GM19468 (cell line): ENCODE results near the gene ALDH3B2.
"Not testable (repeated sequence)": the region's sequence is repeated elsewhere in the genome, so short reads cannot be mapped to it uniquely, and the experiment has no call there.

ENCODE experiments used
- ATAC-seq: cut with Tn5 transposase; IDR thresholded peaks from one replicate; pipeline ENCODE4 v1.9.1; 2021; ENCODE audit warnings: mild to moderate bottlenecking, moderate library complexity, moderate number of reproducible peaks; ENCODE audit not compliant: unreplicated experiment; ENCODE audit errors: extremely low read depth

ALDH3B2 gene

DNA sequence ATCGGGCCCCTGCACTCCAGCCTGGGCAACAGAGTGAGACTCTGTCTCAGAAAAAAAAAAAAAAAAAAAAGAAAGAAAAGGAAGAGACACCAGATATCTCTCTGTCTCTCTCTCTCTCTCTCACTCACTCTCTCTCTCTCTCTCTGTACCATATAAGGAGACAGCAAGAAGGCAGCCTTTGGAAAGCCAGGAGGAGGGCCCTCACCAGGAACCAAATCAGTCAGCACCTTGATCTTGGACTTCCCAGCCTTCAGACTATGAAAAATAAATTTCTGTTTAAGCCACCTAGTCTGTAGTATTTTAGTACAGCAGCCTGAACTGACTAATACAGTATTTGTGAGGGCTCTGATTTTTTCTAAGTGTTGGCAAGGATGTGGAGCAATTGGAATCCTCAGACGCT, 13.6 kb upstream of the ALDH3B2 start:
- ATAC-seq = no peak

DNA sequence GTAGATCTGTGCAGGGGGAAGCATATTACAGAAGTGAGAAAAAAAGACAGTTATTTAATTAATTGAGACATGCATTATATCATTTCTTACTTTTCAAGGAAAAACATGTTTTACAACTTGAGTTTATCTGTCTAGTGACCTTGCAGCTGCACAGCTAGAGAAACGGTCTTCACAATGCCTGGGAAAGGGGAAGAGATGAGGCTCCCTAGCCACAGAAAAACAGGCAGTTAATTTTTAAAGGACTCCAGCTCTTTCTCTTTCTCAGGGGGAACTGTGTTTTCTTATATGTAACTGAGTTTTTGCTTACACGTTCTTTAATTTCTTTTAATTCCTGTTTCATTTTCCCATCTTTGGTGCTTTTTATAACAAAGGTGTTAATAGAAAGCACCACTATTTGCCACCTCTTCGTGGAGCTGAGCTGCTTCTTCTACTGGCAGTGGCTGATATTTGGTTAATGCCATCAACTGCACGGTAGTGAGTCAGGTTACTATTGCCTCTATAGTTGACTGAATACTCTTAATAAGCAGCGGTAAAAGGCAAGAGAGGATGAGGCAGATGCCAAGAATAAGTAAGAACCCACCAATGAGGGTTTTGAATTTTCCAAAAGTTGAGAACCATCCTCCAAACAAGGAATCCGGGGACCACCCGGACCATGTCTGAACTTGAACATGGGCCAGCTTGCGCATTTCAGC, 11.4 kb upstream of the ALDH3B2 start:
- ATAC-seq = not testable (repeated sequence)

DNA sequence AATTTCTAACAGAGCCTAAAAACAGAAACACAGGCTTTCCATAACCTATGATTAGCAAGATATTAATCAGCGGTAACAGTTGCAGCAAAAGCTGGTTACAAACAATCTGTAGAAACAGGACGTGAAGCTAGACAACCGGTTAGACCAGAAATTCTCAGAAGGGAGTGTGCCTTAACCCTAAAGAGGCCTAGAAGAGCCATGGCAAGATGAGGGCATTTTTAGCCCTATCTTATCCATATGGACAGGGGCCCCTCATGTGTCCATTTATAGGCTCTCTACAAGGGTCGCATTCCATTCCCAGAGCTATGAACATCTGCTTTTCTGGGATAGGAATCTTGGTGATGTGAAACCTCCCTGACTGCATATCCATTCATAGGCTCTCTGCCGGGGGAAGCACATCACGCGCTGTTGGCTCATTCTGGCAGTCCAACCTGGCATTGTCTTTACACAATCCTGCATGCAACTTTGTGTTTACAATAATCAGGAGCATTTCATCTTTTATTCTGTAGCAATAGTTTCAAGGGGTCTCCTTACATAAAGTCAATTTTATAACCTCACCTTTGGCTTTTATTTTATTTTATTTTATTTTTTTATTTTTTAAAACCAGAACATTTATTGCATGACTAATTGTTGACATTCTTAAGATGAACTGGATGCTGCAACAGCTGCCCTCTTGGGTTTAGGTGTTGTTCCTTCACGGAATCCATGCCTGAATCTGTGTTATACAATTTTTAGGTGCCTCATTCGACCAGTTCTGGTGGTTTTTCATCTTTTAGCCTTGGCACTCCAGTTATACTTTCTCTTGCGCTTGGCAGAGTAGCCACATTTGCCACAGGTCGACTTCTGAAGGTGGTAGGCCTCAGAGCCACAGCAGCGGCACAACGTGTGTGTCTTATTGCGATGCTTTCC, 8.0 kb upstream of the ALDH3B2 start:
- not testable (repeated sequence) for ATAC-seq

DNA sequence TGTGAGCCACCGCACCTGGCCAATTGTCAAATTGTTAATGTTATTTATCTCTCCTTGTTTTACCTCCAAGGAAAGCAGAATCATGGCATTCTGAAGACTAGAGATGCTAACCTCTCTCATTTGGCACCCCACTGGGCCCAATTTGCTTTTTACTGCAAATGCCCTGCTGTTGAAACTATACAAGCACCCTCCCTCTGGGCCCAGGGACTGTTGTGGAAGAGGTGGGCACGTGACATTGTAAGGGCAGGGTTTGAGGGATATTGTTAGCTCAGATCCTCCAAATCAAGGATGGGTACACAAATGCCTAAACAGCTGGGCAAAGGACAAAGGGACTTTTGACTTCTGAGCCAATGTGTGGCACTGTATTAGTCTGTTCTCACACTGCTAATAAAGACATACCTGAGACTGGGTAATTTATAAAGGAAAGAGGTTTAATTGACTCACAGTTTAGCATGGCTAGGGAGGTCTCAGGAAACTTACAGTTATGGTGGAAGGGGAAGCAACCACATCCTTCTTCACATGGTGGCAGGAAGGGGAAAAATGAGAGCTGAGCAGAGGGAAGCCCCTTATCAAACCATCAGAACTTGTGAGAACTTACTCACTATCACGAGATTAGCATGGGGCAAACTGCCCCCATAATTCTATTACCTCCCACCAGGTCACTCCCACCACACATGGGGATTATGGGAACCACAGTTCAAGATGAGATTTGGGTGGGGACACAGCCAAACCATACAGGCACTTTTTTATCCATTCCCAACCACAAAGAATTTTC, 6.5 kb upstream of the ALDH3B2 start:
- ATAC-seq = no peak

DNA sequence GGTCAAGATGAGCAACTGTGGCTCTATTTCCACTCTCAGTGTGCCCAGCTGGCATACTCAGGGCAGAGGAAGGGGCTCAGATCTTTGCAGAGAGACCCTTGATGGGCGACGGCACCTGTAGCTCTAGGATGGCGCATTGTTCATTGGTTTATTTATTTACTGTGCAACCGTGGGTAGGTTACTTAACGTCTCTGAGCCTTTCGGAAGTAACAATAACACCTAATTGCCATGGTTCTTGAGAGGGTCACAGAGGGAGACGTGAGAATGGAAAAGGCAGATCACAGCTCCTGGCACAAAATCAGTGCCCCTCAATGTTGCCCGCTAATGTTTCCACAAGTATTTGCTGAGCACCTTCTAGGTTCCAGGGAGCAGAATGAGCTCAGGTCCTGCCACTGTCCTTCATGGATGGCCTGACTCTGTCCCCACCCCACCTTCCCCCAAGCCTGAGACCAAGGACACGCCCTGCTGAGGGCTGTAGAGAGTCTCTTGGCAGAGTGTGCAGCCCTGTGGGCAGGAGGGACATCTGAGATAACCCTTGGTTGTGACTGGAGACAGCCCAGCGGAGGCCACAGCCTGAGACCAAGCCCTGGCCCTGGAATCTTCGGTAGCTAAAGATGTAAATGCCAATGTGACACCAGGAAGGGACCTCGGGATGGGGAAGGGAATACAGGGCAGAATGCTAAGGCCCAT, 780 bp upstream of the ALDH3B2 start:
- ATAC-seq = no peak

DNA sequence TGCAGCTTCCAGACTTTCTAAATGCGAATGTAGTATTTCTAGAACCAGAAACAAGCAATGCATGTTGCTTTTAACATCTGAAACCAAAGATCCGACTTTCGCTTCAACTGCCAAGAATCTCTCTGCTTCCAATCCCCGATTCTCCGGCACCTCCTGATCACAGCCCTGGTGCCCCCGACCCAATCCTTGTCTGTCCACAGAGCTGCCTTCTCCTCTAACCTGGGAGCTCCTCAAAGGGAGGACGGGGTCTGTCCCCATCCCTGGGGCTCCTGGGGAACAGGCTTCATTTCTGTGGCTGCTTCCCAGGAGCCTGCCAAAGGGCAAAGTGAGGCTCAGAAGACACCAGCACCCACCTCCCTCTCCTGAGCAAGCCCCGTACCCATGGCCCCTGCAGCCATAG, 521 bp downstream of the ALDH3B2 start:
- ATAC-seq = no peak

DNA sequence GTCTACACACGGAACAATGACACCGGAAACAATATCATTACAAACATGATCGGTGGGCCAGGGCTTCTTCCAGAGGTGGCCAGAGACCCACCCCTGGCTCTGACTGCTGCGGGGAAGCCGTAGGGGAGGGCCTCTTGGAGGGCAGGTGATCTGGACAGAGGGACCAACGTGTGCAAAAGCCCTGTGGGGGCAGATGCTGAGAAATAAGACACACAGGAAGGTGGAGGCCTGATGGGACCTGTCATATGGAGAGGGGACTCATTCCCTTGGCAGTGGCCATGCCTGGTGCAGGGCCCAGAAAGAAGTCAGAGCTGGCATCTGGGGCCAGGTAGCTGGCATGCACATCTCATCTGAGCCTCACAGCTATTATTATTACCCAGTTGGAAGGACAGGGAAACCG, 1.1 kb downstream of the ALDH3B2 start:
- ATAC-seq = no peak

DNA sequence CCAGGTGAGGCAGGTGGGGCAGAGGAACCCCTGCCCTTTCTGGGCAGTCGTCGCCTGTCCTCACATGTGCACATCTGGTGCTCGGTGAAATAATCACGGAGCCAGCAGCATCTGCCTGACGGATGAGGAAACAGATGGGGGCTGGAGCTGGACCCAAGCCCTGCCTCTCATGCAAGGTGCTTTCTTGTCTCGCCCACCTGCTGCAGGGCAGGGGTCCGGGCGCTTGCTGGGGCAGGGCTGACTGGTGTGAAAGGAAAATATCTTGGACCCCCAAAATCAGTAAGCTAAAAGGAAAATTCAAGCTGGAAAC, 3.3 kb downstream of the ALDH3B2 start:
- no peak for ATAC-seq

DNA sequence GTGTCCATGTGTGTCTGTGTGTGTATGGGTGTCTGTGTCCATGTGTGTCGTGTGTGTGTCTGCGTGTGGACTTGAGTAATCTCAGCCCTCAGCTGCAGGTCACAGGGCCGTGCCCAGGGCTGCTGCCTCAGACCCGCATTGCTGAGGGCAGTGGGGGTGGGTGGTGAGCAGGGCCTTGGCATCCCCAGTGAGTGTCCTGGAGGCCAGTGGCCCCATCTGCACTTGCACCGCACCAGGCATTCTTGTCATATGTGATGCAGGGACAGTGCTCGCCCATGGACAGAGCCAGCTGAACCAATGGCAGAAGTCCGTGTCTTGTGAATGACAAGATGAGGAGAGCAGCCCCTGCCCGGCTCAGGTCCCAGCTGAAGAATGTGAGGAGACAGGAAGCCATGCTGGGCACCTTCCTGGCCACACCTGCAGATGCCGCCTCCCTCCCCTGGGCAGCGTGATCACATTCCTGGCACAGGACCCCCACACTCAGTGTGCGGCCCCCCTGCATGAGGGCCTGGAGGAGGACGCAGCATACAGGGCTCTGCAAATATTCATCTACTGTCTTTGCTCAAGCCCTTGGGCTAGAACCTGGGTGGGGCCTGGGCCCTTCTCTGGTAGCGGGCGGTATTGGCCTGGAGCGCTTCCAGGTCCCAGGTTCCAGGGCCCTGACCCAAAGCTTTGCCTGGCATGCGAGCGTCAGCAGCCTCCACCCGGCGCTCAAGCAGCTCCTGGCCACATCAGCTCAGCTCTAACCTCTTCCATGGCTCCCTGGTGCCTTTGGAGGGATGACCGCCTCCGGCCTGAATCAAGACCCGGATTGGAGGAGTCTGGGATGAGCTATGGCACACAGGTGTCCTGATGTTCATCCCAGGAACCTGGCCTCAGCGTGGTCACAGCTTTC, 3.9 kb downstream of the ALDH3B2 start:
- no peak for ATAC-seq

DNA sequence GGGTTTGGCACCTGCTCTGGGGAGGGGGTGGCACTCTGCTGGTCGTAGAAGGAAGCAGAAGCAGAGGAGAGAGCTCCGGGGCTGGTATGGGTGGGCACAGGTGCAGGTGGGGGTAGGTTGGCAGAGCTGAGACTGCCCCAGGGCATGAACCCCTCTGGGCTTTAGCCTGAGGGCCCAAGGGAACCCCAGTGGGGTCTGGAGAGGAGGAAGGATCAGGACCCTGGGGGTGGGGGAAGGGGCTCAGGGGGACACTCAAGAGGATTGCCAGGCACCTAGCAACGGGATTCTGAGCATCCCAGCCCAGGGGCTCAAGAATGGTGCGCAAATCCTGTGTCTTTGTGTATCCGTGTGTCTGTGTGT, 6.3 kb downstream of the ALDH3B2 start:
- ATAC-seq = no peak

DNA sequence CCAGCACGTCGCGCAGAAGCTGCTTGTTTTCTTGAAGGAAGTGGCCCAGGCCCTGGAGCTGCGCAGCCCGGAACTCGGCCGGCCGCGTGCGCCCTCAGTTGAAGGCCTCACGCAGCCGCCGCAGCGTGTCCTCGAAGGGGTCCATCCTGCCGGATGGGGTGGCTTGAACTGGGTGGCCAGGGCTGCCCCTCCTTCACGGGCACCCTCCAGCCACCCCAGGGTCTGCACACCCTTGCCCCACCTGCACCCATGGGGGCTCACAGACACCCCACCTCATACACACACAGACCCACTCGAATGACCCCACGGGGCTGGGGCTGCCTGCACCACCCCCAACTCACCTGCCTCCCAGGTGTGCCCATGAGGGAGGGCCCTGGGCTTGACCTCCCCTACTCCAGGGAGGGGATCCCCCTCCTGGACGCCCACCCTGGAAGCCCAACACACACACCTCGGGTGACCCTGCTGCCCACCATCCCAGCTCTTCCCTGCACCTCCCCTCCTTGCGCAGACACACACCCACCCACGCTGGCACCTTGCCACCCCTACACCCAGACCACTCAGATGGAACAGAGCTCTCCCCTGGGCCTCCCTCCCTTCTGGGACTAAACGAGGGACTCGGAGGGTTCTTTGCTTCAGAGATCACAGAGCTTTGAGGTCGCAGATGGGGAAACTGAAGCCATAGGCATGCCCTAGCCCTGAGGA, 6.8 kb downstream of the ALDH3B2 start:
- no peak for ATAC-seq

DNA sequence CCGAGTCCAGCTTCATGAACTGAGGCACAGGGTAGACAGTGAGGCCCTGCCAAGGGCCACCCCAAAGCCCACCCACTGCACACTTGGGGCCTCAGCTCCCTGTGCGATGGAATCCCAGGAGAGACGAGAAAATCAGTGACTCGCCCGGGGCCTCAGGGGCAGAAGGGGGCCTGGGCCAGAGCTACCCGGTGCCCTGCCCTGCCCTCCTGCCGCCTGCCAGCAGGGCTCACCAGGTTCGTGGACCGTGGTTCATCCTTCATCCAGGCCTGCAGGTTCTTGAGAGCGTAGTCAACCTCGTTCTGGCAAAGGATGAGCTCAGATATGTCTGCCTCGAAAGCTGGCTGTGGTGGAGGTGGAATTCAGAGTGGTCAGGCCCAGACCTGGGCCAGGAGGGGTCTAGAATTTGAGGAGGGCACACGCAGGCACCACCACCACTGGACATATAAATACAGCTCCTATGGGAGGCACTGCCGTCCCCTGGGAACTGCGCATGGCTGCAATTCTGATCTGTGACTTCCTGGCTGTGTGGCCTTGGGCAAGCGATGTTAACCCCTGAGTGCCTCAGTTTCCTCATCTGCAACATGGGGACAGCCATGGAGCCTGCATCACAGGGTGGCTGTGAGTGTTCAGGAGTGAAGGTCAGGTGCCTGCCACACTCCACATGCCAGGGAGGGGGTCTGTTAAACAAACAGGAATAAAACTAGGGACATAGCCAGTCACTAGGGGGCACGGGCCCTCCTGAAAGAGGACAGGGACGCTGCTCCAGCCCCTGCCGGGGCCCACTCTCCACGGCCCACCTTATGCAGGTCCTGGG, 7.5 kb downstream of the ALDH3B2 start:
- no peak for ATAC-seq

DNA sequence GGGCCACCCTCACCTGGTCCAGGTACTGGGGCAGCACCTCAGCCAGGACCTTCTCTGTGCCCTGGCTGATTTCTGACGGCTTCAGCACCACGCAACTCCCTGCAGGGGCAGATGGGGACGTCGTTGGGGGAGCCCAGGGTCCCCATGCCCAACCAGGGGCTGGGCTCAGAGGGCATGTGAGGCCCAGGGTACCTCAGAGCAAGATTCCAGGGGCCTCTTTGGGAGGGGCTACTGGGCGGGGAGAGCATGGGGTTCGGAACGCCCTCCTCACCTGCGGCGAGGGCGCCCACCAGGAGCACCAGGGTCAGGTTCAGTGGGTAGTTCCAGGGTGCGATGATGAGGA, 8.1 kb downstream of the ALDH3B2 start:
- ATAC-seq = no peak

DNA sequence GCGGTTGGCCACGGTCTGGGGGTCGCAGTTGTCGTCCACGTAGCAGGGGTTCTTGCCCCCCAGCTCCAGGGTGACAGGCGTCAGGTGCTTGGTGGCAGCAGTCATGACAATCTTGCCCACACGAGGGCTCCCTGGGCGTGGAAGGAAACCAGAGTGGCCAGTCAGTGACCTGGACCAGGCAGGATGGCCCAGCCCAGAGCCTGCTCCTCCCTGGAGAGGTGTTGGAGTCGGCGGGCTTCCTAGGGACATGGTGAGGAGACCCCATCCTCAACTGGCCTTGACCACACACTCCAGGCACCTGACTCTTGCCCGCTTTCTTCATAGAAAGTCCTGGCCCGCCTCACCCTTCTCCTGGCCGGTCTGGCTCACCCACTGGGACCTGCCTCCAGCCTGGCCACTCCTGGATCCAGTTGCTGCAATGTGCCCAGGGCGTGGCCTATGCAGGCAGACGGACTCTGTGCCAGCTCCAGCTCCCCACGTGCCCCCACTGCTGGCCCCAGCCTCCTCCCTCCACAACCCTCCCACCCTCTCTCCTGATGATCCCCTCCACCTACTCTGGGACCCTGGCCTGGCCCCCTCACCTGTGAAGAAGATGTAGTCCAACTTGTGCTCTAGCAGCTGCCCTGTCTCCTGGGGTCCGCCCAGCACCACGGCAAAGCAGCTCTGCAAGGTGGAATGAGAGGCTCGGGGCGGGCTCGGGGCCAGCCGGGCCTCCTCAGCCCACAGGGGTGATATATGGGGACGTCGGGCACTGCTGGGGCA, 8.7 kb downstream of the ALDH3B2 start:
- ATAC-seq = no peak

DNA sequence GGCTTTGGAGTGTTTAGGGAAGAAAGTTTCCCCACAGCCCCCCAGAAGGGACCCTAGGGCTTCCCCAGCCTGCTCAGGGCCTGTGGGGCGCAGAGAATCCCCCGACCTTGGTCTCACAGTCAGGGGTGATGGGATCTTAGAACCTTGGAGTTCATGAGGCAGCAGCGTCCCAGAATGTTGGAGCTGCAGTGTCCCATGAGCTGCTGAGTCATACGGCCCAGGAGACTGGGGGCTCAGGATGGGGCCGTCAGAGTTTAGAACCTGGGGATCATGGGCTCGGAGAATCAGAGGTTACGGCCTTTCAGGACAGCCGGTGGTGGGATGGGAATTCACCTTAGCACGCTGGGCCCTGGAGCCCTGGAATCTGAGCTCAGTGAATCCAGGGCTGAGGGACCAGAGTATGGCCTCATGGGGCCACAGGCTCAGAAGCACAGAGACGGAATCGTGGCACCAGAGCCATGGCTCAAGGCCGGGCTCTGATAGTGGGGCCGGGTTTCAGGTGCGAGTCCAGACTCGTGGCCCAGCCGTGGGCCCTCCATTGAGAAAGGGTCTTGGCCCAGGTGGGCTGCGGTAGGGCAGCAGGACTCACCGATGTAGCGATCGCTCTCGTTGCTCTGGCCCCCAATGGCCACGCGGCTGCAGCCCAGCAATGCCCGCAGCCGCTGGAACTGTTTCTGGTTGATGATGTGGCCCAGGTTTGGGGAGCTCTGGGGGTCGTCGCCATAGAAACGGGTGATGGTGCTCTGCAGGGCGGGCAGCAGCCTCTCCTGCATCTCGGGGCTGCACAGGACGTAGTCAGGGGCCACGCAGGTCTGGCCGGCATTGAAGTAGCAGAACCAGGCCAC, 9.5 kb downstream of the ALDH3B2 start:
- ATAC-seq = no peak

DNA sequence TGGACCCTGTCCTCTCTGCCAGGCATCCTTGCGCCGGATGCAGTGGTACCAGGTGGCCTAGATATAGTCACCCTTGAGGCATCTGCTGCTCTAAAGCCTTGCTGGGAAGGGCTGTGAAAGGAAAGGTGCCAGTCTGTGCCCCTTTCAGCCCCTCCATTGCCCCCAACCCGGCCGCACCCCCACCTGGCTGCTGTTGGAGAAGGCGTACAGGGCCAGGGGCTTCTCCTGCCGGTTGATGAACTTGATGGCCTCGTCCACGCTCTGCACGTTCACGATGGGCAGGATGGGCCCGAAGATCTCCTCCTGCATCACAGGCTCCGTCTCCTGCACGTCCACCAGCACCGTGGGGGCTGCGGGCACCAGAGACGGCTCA, 10.2 kb downstream of the ALDH3B2 start:
- no peak for ATAC-seq
